Measurements from ENCODE around the gene ZNRF4.
"Not testable (repeated sequence)": the region's sequence is repeated elsewhere in the genome, so short reads cannot be mapped to it uniquely, and the experiment has no call there.

Gene ZNRF4

GRCh38 chr19:5455367-5456129 is at the start of gene ZNRF4:
ZNRF4 (plus strand) TSS chr19:5455417; CDS start chr19:5455492, 75 bp downstream.
- in situ Hi-C loops (cut with HindIII; ENCODE audit: low sequenced_read_pairs), result no loop called here

- in situ Hi-C loops (cut with HindIII; ENCODE audit: low sequenced_read_pairs), result not testable (repeated sequence)
Observed at GRCh38 chr19:5406198-5406597, 49.0 kb upstream of the ZNRF4 start.

- in situ Hi-C loops (cut with HindIII; ENCODE audit: low sequenced_read_pairs), result no loop called here
Observed at GRCh38 chr19:5406816-5407215, 48.4 kb upstream of the ZNRF4 start.

GRCh38 chr19:5407356-5407755 is 47.9 kb upstream of the ZNRF4 start:
- in situ Hi-C loops (cut with HindIII; ENCODE audit: low sequenced_read_pairs), result no loop called here

- in situ Hi-C loops (cut with HindIII; ENCODE audit: low sequenced_read_pairs), result no loop called here
Observed at GRCh38 chr19:5417495-5418436, 37.5 kb upstream of the ZNRF4 start.

GRCh38 chr19:5418677-5419076 is 36.5 kb upstream of the ZNRF4 start:
- in situ Hi-C loops (cut with HindIII; ENCODE audit: low sequenced_read_pairs), result no loop called here

GRCh38 chr19:5420953-5421352 is 34.3 kb upstream of the ZNRF4 start:
- in situ Hi-C loops (cut with HindIII; ENCODE audit: low sequenced_read_pairs), result no loop called here

- in situ Hi-C loops (cut with HindIII; ENCODE audit: low sequenced_read_pairs), result no loop called here
Observed at GRCh38 chr19:5423567-5424125, 31.6 kb upstream of the ZNRF4 start.

- in situ Hi-C loops (cut with HindIII; ENCODE audit: low sequenced_read_pairs), result no loop called here
Observed at GRCh38 chr19:5424192-5424973, 30.8 kb upstream of the ZNRF4 start.

- in situ Hi-C loops (cut with HindIII; ENCODE audit: low sequenced_read_pairs), result no loop called here
Observed at GRCh38 chr19:5425260-5425659, 30.0 kb upstream of the ZNRF4 start.

- in situ Hi-C loops (cut with HindIII; ENCODE audit: low sequenced_read_pairs), result no loop called here
Observed at GRCh38 chr19:5430237-5430636, 25.0 kb upstream of the ZNRF4 start.

- in situ Hi-C loops (cut with HindIII; ENCODE audit: low sequenced_read_pairs), result no loop called here
Observed at GRCh38 chr19:5432687-5433086, 22.5 kb upstream of the ZNRF4 start.

GRCh38 chr19:5434351-5434917 is 20.8 kb upstream of the ZNRF4 start:
- in situ Hi-C loops (cut with HindIII; ENCODE audit: low sequenced_read_pairs), result no loop called here

GRCh38 chr19:5434970-5435641 is 20.1 kb upstream of the ZNRF4 start:
- in situ Hi-C loops (cut with HindIII; ENCODE audit: low sequenced_read_pairs), result no loop called here

- in situ Hi-C loops (cut with HindIII; ENCODE audit: low sequenced_read_pairs), result no loop called here
Observed at GRCh38 chr19:5435642-5436017, 19.6 kb upstream of the ZNRF4 start.

- in situ Hi-C loops (cut with HindIII; ENCODE audit: low sequenced_read_pairs), result no loop called here
Observed at GRCh38 chr19:5436106-5436947, 18.9 kb upstream of the ZNRF4 start.

- in situ Hi-C loops (cut with HindIII; ENCODE audit: low sequenced_read_pairs), result no loop called here
Observed at GRCh38 chr19:5436948-5437306, 18.3 kb upstream of the ZNRF4 start.

- in situ Hi-C loops (cut with HindIII; ENCODE audit: low sequenced_read_pairs), result not testable (repeated sequence)
Observed at GRCh38 chr19:5438756-5439155, 16.5 kb upstream of the ZNRF4 start.

GRCh38 chr19:5439452-5439851 is 15.8 kb upstream of the ZNRF4 start:
- in situ Hi-C loops (cut with HindIII; ENCODE audit: low sequenced_read_pairs), result no loop called here

Data from DLD1 (cell line).